ENCODE data around the gene COL4A2.

The COL4A2 gene

GRCh38 chr13:110290826-110291225, 16.3 kb upstream of the COL4A2 start:
- DNase-seq (ENCODE audit: low spot score) = no peak

GRCh38 chr13:110291286-110291685, 15.8 kb upstream of the COL4A2 start:
- DNase-seq (ENCODE audit: low spot score) = no peak

- no peak for DNase-seq (ENCODE audit: low spot score)
Measured at GRCh38 chr13:110293037-110293436, 14.0 kb upstream of the COL4A2 start.

GRCh38 chr13:110293649-110294048, 13.4 kb upstream of the COL4A2 start:
- no peak for DNase-seq (ENCODE audit: low spot score)

GRCh38 chr13:110294146-110294545, 12.9 kb upstream of the COL4A2 start:
- DNase-seq (ENCODE audit: low spot score) = no peak

- DNase-seq (ENCODE audit: low spot score) = no peak
Measured at GRCh38 chr13:110294622-110295021, 12.5 kb upstream of the COL4A2 start.

GRCh38 chr13:110297011-110297410, 10.1 kb upstream of the COL4A2 start:
- DNase-seq (ENCODE audit: low spot score) = no peak

- no peak for DNase-seq (ENCODE audit: low spot score)
Measured at GRCh38 chr13:110297766-110298504, 9.1 kb upstream of the COL4A2 start.

GRCh38 chr13:110298505-110299282, 8.4 kb upstream of the COL4A2 start:
- no peak for DNase-seq (ENCODE audit: low spot score)

GRCh38 chr13:110299283-110299840, 7.7 kb upstream of the COL4A2 start:
- no peak for DNase-seq (ENCODE audit: low spot score)

- no peak for DNase-seq (ENCODE audit: low spot score)
Measured at GRCh38 chr13:110300090-110300815, 6.8 kb upstream of the COL4A2 start.

- DNase-seq (ENCODE audit: low spot score) = no peak
Measured at GRCh38 chr13:110301083-110301482, 6.0 kb upstream of the COL4A2 start.

- DNase-seq (ENCODE audit: low spot score) = no peak
Measured at GRCh38 chr13:110301606-110302553, 5.2 kb upstream of the COL4A2 start.

GRCh38 chr13:110302997-110303396, 4.1 kb upstream of the COL4A2 start:
- no peak for DNase-seq (ENCODE audit: low spot score)

GRCh38 chr13:110303644-110304043, 3.4 kb upstream of the COL4A2 start:
- DNase-seq (ENCODE audit: low spot score) = no peak

GRCh38 chr13:110304256-110304655, 2.8 kb upstream of the COL4A2 start:
- no peak for DNase-seq (ENCODE audit: low spot score)

- DNase-seq (ENCODE audit: low spot score) = no peak
Measured at GRCh38 chr13:110305001-110305400, 2.1 kb upstream of the COL4A2 start.

GRCh38 chr13:110305544-110305943, 1.5 kb upstream of the COL4A2 start:
- no peak for DNase-seq (ENCODE audit: low spot score)

- no peak for DNase-seq (ENCODE audit: low spot score)
Measured at GRCh38 chr13:110305949-110306339, 1.1 kb upstream of the COL4A2 start.

GRCh38 chr13:110306340-110306959, 634 bp upstream of the COL4A2 start:
- DNase-seq (ENCODE audit: low spot score) = no peak

Measured in cerebellar cortex (tissue), 1 donor.